ENCODE data around the gene RAB32.

RAB32 gene

DNA sequence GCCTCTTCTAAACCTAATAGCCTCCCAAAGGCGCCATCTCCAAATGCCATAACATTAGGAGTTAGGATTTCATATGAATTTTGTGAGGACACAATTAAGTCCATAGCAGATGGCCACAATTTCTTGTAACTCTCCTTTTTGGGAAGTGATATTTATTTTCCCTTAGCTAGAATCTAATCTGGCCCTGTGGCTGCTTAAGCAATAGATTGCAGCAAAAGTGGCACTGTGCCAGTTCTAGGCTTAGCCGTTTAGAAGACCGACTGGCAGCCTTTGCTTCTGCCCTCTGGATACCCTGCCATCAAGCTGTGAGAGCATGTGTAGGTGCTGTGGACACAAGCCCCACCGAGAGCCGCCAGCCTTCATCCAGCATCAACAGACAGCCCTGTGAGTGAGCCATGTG, 39.2 kb downstream of the RAB32 start:
- DNase-seq (ENCODE audit: low read depth in 2 of 2, low spot score in 1 of 2): no peak

- no peak for DNase-seq (ENCODE audit: low read depth in 2 of 2, low spot score in 1 of 2)
These were observed 40.3 kb downstream of the RAB32 start for GRCh38 chr6:146583966-146584365.

GRCh38 chr6:146587459-146587858, 43.8 kb downstream of the RAB32 start:
- no peak for DNase-seq (ENCODE audit: low read depth in 2 of 2, low spot score in 1 of 2)

DNA sequence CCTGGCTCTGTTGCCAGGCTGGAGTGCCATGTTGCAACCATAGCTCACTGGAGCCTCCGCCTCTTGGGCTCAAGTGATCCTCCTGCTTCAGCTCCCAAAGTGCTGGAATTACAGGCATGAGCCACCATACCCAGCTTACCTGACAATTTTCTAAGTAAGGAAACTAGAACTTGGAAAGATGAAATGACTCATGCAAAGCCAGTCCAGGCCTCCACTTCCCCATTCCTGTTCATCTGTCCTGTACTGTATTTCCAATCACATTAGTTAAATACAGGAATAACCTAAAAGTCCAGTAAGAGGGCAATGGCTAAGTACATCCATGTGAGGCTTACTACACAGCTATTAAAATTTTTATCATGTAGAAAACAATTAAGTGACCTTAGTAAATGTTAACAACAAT, 46.9 kb downstream of the RAB32 start:
- no peak for DNase-seq (ENCODE audit: low read depth in 2 of 2, low spot score in 1 of 2)

DNA sequence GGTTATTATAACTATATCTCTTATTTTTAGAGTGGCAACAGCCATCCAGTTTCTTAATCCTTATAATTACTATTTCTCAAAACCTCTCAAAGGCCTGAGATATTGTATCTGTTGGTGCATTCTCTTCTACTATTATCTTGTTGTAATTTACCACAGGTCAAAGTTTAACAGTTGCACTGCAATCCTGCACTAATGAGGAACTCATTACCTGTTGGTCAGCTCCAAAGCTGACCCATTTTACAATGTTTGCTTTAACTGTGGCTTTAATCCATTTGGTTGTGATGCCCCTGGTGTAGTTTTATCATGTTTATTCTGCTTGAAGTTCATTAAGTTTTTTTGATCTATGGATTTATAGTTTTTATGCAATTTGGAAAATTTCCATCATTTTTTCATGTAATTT, 48.8 kb downstream of the RAB32 start:
- no peak for DNase-seq (ENCODE audit: low read depth in 2 of 2, low spot score in 1 of 2)

- no peak for DNase-seq (ENCODE audit: low read depth in 2 of 2, low spot score in 1 of 2)
These were observed 50.4 kb downstream of the RAB32 start for GRCh38 chr6:146593986-146594385.

- DNase-seq (ENCODE audit: low read depth in 2 of 2, low spot score in 1 of 2): no peak
These were observed 50.9 kb downstream of the RAB32 start for GRCh38 chr6:146594495-146594894.

DNA sequence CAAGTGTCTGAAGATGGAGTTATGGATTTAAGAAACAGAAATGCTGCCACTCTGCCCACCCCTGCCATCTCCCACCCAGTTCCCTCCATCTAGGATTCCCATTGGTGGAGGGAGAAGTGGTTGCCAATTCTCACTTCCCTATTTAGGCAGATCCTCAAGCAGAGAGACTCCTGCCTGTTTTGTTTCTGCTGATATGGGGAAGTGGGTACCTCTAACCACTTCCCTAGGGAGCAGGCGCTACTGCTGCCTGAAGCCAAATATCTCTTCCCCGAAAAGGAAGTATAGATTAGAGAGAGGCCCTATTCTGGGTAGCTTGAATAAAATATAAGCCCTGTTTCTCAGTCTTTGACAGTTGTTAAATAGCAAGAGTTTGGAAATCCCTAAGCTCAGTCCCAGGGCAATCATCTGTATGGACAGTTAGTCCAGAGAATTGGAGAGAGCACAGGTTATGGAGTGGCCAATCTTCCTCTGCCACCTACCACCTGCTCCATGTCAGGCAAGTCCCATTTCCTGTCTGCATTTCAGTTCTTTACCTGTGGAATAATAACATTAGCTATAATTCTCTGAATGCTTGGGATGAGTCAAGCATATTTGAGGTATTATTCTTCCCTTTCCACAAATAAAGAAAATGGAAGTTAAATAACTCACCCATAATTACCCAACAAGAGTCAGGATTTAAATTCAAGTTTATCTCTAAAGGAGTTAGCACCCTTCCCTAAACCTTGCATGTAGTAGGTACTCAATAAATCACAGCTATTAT, 52.5 kb downstream of the RAB32 start:
- no peak for DNase-seq (ENCODE audit: low read depth in 2 of 2, low spot score in 1 of 2)

- DNase-seq (ENCODE audit: low read depth in 2 of 2, low spot score in 1 of 2): no peak
These were observed 55.3 kb downstream of the RAB32 start, which contains the start of gene ADGB for GRCh38 chr6:146598772-146599405. Gene ADGB (plus strand): TSS chr6:146598972. CDS start chr6:146599041, 69 bp downstream.

DNA sequence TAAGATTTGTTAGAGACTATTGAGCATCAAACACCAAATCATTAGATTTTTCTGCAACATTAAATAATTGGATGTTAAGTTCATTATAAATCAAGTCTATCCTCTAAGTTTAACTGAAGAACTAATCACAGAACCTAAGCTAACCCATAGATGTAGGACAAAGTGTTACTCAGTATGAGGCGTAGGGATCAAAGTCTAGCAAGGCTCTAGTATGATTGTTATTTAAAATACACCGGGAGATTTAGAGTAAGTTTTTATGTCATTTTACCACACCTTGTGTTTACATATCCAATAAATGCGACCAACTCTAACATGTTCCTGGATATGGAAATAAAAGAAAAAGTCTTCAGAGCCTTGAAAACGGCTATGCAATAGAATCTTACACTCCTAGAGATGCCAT, 57.7 kb downstream of the RAB32 start:
- DNase-seq (ENCODE audit: low read depth in 2 of 2, low spot score in 1 of 2): no peak

DNA sequence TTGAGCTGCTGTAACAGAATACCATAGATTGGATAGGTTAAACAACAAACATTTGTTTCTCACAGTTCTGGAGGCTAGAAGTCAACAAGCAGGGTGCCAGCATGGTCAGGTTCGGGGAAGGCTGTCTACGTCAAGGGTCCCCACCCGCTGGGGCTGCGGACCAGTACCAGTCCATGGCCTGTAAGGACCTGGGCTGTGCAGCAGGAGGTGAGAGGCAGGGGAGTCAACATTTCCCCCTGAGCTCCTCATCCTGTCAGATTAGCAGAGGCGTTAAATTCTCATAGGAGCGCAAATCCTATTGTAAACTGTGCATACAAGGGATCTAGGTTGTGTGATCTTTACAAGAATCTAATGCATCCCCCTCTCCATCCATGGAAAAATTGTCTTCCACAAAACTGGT, 58.9 kb downstream of the RAB32 start:
- DNase-seq (ENCODE audit: low read depth in 2 of 2, low spot score in 1 of 2): no peak

Data from stimulated activated CD8-positive, alpha-beta memory T cell treated with anti-CD3 and anti-CD28 coated beads, Interleukin-4, amount 100 ng/mL, for 4 hours (primary cell).